LNCAP (cell line): ENCODE data around the gene IL34.

Experiments used
- CTCF ChIP-seq: fragments of 450-650 bp; IDR thresholded peaks from 2 replicates; pipeline ENCODE4 v1.5.1; 2017; ENCODE audit warnings: mild to moderate bottlenecking

The IL34 gene

GRCh38 chr16:70704586-70704985, 58.2 kb downstream of the IL34 start:
- TF ChIP-seq CTCF, result no peak

GRCh38 chr16:70705056-70705455, 58.7 kb downstream of the IL34 start:
- TF ChIP-seq CTCF, result no peak

- TF ChIP-seq CTCF, result no peak
Measured at GRCh38 chr16:70706948-70707465, 60.6 kb downstream of the IL34 start.

GRCh38 chr16:70708366-70709246, 62.2 kb downstream of the IL34 start:
- TF ChIP-seq CTCF, result no peak

- TF ChIP-seq CTCF, result no peak
Measured at GRCh38 chr16:70709457-70709856, 63.1 kb downstream of the IL34 start.

GRCh38 chr16:70709942-70710341, 63.6 kb downstream of the IL34 start:
- no peak for TF ChIP-seq CTCF
